ENCODE data around the gene GLIS2. TPM values are rescaled to one million over a fixed set of nuclear protein-coding genes. Genes with fewer than 3 reads are reported as not detected.

Gene GLIS2
- total and polyA plus RNA-seq, 4 donors = 0.68 to 1.4 (median 1.1) TPM

DNA sequence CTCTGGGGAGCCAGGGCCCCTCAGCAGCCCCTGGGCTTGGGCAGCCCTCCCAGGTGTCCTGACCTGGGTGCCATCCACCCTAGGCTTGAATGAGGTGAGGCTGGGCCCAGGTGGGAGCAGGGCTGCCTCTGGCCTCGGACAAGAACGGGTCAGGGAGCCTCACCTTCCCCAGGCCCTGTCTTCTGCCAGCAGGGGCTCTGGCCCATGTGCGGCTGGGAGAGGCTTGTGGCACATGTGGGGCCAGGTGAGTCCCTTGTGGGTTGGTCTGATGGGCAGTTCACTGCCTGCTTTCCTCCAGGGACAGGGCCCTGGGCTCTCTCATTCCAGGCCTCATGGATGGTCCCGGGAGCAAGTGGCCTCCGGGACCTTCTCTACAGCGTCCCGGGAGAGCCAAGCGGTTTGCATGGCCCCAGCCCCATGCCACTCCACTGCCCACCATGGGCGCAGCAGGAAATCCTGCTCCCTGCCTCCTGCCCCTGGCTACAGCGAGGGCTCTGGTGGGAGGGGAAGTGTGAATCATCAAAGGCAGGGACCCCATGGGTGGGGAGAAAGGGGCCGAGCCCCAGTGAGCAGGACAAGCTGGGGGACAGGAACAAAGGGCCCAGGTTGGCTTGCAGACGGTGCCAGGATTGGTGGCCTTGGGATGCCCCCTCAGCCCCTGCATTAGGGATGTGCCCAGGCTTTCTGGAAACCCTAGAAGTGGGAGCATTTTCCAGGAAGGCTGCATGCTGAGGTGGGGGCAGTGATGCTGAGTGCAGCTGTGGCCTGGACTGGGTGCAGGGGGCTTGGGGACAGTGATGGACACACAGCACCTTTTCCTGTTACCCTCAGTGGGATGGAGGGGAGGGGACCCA is 68.0 kb downstream of the GLIS2 start:
- no peak for DNase-seq (ENCODE audit: low spot score)

More for the DNA sequence above, 68.0 kb downstream of the GLIS2 start:
- Histone ChIP-seq H3K27ac (ENCODE audit: low read depth in 1 of 2, low read length in 2 of 2) (no peak overlapping the region), H3K9ac (ENCODE audit: low read depth in 1 of 2, low read length in 2 of 2) (no peak overlapping the region), H3K4me3 (ENCODE audit: low read depth in 1 of 3, low read length in 3 of 3) (no peak overlapping the region), H3K36me3 (ENCODE audit: control insufficient read depth in 4 of 4, insufficient read depth in 3 of 4, low read depth in 1 of 4, low read length in 3 of 4) (peaks cover 0 to 17% (median 7%) of the 10 kb centered on the region in 4 donors), H3K4me1 (ENCODE audit: control insufficient read depth in 4 of 4, insufficient read depth in 4 of 4, low read length in 3 of 4) (peaks cover 0 to 18% (median 8%) of the 10 kb centered on the region in 4 donors), H3K27me3 (ENCODE audit: control insufficient read depth in 4 of 4, insufficient read depth in 4 of 4, low read length in 3 of 4) (no peaks in the 10 kb centered on the region), H3K9me3 (ENCODE audit: control insufficient read depth in 4 of 4, low read length in 3 of 4) (no peaks in the 10 kb centered on the region)
- TF ChIP-seq TAF1 (conservative IDR thresholded peaks at IDR 0.05) (no peak), RAD21 (IDR thresholded peaks at IDR 0.05) (no peak), YY1 (IDR thresholded peaks at IDR 0.05) (no peak), HNF4G (IDR thresholded peaks at IDR 0.05) (no peak), JUND (IDR thresholded peaks at IDR 0.05) (no peak), HNF4A (conservative IDR thresholded peaks at IDR 0.05) (no peak), SP1 (IDR thresholded peaks at IDR 0.05) (no peak), GABPA (IDR thresholded peaks at IDR 0.05 in 1 of 2, conservative IDR thresholded peaks at IDR 0.05 in 1 of 2) (no peak), RXRA (IDR thresholded peaks at IDR 0.05) (no peak), NR2F2 (IDR thresholded peaks at IDR 0.05) (no peak), EGR1 (IDR thresholded peaks at IDR 0.05; ENCODE audit: low read depth in 2 of 2) (no peak), FOXA2 (IDR thresholded peaks at IDR 0.05) (no peak), FOXA1 (IDR thresholded peaks at IDR 0.05) (no peak)
- TF ChIP-seq, protein P1, sequence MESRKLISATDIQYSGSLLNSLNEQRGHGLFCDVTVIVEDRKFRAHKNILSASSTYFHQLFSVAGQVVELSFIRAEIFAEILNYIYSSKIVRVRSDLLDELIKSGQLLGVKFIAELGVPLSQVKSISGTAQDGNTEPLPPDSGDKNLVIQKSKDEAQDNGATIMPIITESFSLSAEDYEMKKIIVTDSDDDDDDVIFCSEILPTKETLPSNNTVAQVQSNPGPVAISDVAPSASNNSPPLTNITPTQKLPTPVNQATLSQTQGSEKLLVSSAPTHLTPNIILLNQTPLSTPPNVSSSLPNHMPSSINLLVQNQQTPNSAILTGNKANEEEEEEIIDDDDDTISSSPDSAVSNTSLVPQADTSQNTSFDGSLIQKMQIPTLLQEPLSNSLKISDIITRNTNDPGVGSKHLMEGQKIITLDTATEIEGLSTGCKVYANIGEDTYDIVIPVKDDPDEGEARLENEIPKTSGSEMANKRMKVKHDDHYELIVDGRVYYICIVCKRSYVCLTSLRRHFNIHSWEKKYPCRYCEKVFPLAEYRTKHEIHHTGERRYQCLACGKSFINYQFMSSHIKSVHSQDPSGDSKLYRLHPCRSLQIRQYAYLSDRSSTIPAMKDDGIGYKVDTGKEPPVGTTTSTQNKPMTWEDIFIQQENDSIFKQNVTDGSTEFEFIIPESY (IDR thresholded peaks at IDR 0.05) = no peak
- TF ChIP-seq, protein P2, sequence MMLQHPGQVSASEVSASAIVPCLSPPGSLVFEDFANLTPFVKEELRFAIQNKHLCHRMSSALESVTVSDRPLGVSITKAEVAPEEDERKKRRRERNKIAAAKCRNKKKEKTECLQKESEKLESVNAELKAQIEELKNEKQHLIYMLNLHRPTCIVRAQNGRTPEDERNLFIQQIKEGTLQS (IDR thresholded peaks at IDR 0.05) = no peak
- TF ChIP-seq, protein P3, sequence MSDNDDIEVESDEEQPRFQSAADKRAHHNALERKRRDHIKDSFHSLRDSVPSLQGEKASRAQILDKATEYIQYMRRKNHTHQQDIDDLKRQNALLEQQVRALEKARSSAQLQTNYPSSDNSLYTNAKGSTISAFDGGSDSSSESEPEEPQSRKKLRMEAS (IDR thresholded peaks at IDR 0.05) = no peak
- TF ChIP-seq, protein P4, sequence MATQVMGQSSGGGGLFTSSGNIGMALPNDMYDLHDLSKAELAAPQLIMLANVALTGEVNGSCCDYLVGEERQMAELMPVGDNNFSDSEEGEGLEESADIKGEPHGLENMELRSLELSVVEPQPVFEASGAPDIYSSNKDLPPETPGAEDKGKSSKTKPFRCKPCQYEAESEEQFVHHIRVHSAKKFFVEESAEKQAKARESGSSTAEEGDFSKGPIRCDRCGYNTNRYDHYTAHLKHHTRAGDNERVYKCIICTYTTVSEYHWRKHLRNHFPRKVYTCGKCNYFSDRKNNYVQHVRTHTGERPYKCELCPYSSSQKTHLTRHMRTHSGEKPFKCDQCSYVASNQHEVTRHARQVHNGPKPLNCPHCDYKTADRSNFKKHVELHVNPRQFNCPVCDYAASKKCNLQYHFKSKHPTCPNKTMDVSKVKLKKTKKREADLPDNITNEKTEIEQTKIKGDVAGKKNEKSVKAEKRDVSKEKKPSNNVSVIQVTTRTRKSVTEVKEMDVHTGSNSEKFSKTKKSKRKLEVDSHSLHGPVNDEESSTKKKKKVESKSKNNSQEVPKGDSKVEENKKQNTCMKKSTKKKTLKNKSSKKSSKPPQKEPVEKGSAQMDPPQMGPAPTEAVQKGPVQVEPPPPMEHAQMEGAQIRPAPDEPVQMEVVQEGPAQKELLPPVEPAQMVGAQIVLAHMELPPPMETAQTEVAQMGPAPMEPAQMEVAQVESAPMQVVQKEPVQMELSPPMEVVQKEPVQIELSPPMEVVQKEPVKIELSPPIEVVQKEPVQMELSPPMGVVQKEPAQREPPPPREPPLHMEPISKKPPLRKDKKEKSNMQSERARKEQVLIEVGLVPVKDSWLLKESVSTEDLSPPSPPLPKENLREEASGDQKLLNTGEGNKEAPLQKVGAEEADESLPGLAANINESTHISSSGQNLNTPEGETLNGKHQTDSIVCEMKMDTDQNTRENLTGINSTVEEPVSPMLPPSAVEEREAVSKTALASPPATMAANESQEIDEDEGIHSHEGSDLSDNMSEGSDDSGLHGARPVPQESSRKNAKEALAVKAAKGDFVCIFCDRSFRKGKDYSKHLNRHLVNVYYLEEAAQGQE (IDR thresholded peaks at IDR 0.05) = no peak
- TF ChIP-seq, protein P5, sequence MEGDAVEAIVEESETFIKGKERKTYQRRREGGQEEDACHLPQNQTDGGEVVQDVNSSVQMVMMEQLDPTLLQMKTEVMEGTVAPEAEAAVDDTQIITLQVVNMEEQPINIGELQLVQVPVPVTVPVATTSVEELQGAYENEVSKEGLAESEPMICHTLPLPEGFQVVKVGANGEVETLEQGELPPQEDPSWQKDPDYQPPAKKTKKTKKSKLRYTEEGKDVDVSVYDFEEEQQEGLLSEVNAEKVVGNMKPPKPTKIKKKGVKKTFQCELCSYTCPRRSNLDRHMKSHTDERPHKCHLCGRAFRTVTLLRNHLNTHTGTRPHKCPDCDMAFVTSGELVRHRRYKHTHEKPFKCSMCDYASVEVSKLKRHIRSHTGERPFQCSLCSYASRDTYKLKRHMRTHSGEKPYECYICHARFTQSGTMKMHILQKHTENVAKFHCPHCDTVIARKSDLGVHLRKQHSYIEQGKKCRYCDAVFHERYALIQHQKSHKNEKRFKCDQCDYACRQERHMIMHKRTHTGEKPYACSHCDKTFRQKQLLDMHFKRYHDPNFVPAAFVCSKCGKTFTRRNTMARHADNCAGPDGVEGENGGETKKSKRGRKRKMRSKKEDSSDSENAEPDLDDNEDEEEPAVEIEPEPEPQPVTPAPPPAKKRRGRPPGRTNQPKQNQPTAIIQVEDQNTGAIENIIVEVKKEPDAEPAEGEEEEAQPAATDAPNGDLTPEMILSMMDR (IDR thresholded peaks at IDR 0.05; ENCODE audit: low read depth, low read length, missing input control) = no peak
- 92% methylated on average over 12 of the region's 12 CpGs for WGBS

All from liver (tissue), 9 donors.